Neural cell (in vitro differentiated cells): ENCODE measurements around the gene ATXN2. TPM values are rescaled to one million over a fixed set of nuclear protein-coding genes. Genes with fewer than 3 reads are reported as not detected.
"Not testable (repeated sequence)": the region's sequence is repeated elsewhere in the genome, so short reads cannot be mapped to it uniquely, and the experiment has no call there.

Experiments used
- H2AFZ ChIP-seq: fragments of 200-600, 300-800 bp; sonication (generic), shearing (Covaris generic); 2 replicates; pipeline ENCODE4 v1.6.0; 2014; ENCODE audit warnings: low read depth, mild to moderate bottlenecking, antibody characterized with exemption, low read length, moderate library complexity
- H3F3A ChIP-seq: fragments of 200-600 bp; shearing (Covaris generic); 2 replicates; pipeline ENCODE4 v1.6.1; 2016; ENCODE audit warnings: mild to moderate bottlenecking, moderate library complexity, mixed read lengths, antibody characterized with exemption, low read length; ENCODE audit not compliant: insufficient read depth, poor library complexity, severe bottlenecking
- H3K27ac ChIP-seq: fragments of 200-600, 300-800 bp; sonication (generic), shearing (Covaris generic); 2 replicates; pipeline ENCODE4 v1.5.1; 2014; ENCODE audit warnings: mild to moderate bottlenecking, low read length, moderate library complexity
- H3K27me3 ChIP-seq: fragments of 300-800, 200-600 bp; sonication (generic), shearing (Covaris generic); 2 replicates; pipeline ENCODE4 v1.6.0; 2014; ENCODE audit warnings: mild to moderate bottlenecking, low read depth, low read length, moderate library complexity; ENCODE audit not compliant: insufficient read depth
- H3K36me3 ChIP-seq: fragments of 300-800, 200-600 bp; sonication (generic), shearing (Covaris generic); 2 replicates; pipeline ENCODE4 v1.5.1; 2014; ENCODE audit warnings: mild to moderate bottlenecking, antibody characterized with exemption, low read length, moderate library complexity; ENCODE audit not compliant: insufficient read depth
- H3K4me2 ChIP-seq: fragments of 300-800, 200-600 bp; sonication (generic), shearing (Covaris generic); 2 replicates; pipeline ENCODE4 v1.6.0; 2014; ENCODE audit warnings: mild to moderate bottlenecking, low read length
- H3K4me3 ChIP-seq: fragments of 300-800, 200-600 bp; sonication (generic), shearing (Covaris generic); 2 replicates; pipeline ENCODE4 v1.5.1; 2014; ENCODE audit warnings: mild to moderate bottlenecking, low read length, moderate library complexity
- H3K79me2 ChIP-seq: fragments of 200-600 bp; shearing (Covaris generic); replicated peaks from 2 replicates; pipeline ENCODE4 v1.6.0; 2014; ENCODE audit warnings: mild to moderate bottlenecking, low read length, moderate library complexity; ENCODE audit not compliant: insufficient read depth
- H3K9ac ChIP-seq: fragments of 300-800, 200-600 bp; sonication (generic), shearing (Covaris generic); 2 replicates; pipeline ENCODE4 v1.6.1; 2016; ENCODE audit warnings: mild to moderate bottlenecking, low read length, mixed read lengths
- H3K9me2 ChIP-seq: fragments of 200-600 bp; shearing (Covaris generic); 2 replicates; pipeline ENCODE4 v1.6.1; 2016; ENCODE audit warnings: mild to moderate bottlenecking, low read length, mixed read lengths; ENCODE audit not compliant: insufficient read depth
- H3K9me3 ChIP-seq: fragments of 200-600, 300-800 bp; sonication (generic), shearing (Covaris generic); 2 replicates; pipeline ENCODE4 v1.6.1; 2016; ENCODE audit warnings: mild to moderate bottlenecking, mixed run types, low read length, moderate library complexity, mixed read lengths
- H4K20me1 ChIP-seq: fragments of 200-600 bp; shearing (Covaris generic); 2 replicates; pipeline ENCODE4 v1.6.1; 2016; ENCODE audit warnings: mild to moderate bottlenecking, mixed run types; ENCODE audit not compliant: insufficient read depth
- CTCF ChIP-seq: fragments of 450-650 bp; IDR thresholded peaks from 2 replicates; pipeline ENCODE4 v1.5.1; 2014; ENCODE audit warnings: antibody characterized with exemption, mild to moderate bottlenecking, moderate library complexity; ENCODE audit not compliant: poor library complexity, severe bottlenecking
- EP300 ChIP-seq: fragments of 450-650 bp; conservative IDR thresholded peaks from 2 replicates; pipeline ENCODE4 v1.6.1; 2014; ENCODE audit warnings: antibody characterized with exemption, mild to moderate bottlenecking, moderate library complexity; ENCODE audit not compliant: poor library complexity, severe bottlenecking
- EZH2 ChIP-seq: fragments of 200-600, 300-800 bp; shearing (Covaris generic), sonication (generic); IDR thresholded peaks from 2 replicates; pipeline ENCODE4 v1.6.1; 2014; ENCODE audit warnings: antibody characterized with exemption, low read length, borderline replicate concordance, mild to moderate bottlenecking; ENCODE audit not compliant: insufficient read depth, poor library complexity, severe bottlenecking
- MXI1 ChIP-seq: fragments of 450-650 bp; conservative IDR thresholded peaks from 2 replicates; pipeline ENCODE4 v1.6.1; 2014; ENCODE audit warnings: antibody characterized with exemption, mild to moderate bottlenecking; ENCODE audit not compliant: poor library complexity, severe bottlenecking
- POLR2AphosphoS5 ChIP-seq: IDR thresholded peaks from 2 replicates; pipeline ENCODE4 v1.6.1; 2012
- RAD21 ChIP-seq: fragments of 450-650 bp; conservative IDR thresholded peaks from 2 replicates; pipeline ENCODE4 v1.6.1; 2014; ENCODE audit warnings: antibody characterized with exemption, mild to moderate bottlenecking, moderate library complexity
- REST ChIP-seq: IDR thresholded peaks from 2 replicates; pipeline ENCODE4 v1.6.1; 2012; ENCODE audit warnings: borderline replicate concordance
- SMC3 ChIP-seq: fragments of 450-650 bp; conservative IDR thresholded peaks from 2 replicates; pipeline ENCODE4 v1.6.1; 2014; ENCODE audit warnings: antibody characterized with exemption, mild to moderate bottlenecking, moderate library complexity; ENCODE audit not compliant: poor library complexity
- TAF1 ChIP-seq: IDR thresholded peaks from 2 replicates; pipeline ENCODE4 v1.6.1; 2012; ENCODE audit warnings: low read depth
- polyA plus RNA-seq: library from polyadenylated mRNA; depleted of rRNA; stranded (reverse); fragments of >200 nt; gene quantifications from 2 replicates; pipeline ENCODE4 v1.2.3, GENCODE V29; 2014

The ATXN2 gene
- polyA plus RNA-seq, 1 donor from 2014 or later: 12.6 TPM

- Histone ChIP-seq H4K20me1 (no peaks in the 10 kb centered on the region), H3F3A (no peaks in the 10 kb centered on the region), H3K27ac (no peak overlapping the region), H2AFZ (no peak overlapping the region), H3K9me3 (no peaks in the 10 kb centered on the region), H3K36me3 (no peaks in the 10 kb centered on the region), H3K9ac (no peak overlapping the region), H3K27me3 (no peaks in the 10 kb centered on the region), H3K4me2 (no peak overlapping the region), H3K9me2 (no peaks in the 10 kb centered on the region), H3K79me2 (no peaks in the 10 kb centered on the region), H3K4me3 (no peak overlapping the region)
- TF ChIP-seq TAF1 (no peak), SMC3 (no peak), POLR2AphosphoS5 (no peak), EP300 (no peak), MXI1 (no peak), RAD21 (no peak), EZH2 (no peak), REST (no peak), CTCF (no peak)
These were observed 27.1 kb upstream of the ATXN2 start for GRCh38 chr12:111626230-111626629.

GRCh38 chr12:111624540-111624939, 25.4 kb upstream of the ATXN2 start:
- H3K4me2 ChIP-seq: no peak overlapping the region
- H2AFZ ChIP-seq: no peak overlapping the region
- H3K9ac ChIP-seq: no peak overlapping the region

GRCh38 chr12:111617841-111618240, 18.7 kb upstream of the ATXN2 start:
- H3K4me3 ChIP-seq: not testable (repeated sequence)

More at GRCh38 chr12:111624540-111624939, 25.4 kb upstream of the ATXN2 start:
- no peaks in the 10 kb centered on the region for H3K27me3 ChIP-seq
- TF ChIP-seq TAF1: no peak
- no peak for TF ChIP-seq RAD21
- TF ChIP-seq CTCF: no peak
- TF ChIP-seq EZH2: no peak
- no peak for TF ChIP-seq POLR2AphosphoS5
- no peaks in the 10 kb centered on the region for H3K36me3 ChIP-seq
- no peaks in the 10 kb centered on the region for H3K9me3 ChIP-seq
- H3K79me2 ChIP-seq: no peaks in the 10 kb centered on the region
- H3F3A ChIP-seq: no peaks in the 10 kb centered on the region
- no peaks in the 10 kb centered on the region for H4K20me1 ChIP-seq
- H3K27ac ChIP-seq: no peak overlapping the region
- H3K9me2 ChIP-seq: no peaks in the 10 kb centered on the region
- H3K4me3 ChIP-seq: no peak overlapping the region

More at GRCh38 chr12:111617841-111618240, 18.7 kb upstream of the ATXN2 start:
- not testable (repeated sequence) for H3K27me3 ChIP-seq, H3K79me2 ChIP-seq, H2AFZ ChIP-seq, H4K20me1 ChIP-seq, H3F3A ChIP-seq, H3K27ac ChIP-seq, H3K36me3 ChIP-seq, H3K4me2 ChIP-seq, H3K9me2 ChIP-seq, H3K9ac ChIP-seq, H3K9me3 ChIP-seq
